ENCODE measurements around the gene ST14.

The ST14 gene

DNA sequence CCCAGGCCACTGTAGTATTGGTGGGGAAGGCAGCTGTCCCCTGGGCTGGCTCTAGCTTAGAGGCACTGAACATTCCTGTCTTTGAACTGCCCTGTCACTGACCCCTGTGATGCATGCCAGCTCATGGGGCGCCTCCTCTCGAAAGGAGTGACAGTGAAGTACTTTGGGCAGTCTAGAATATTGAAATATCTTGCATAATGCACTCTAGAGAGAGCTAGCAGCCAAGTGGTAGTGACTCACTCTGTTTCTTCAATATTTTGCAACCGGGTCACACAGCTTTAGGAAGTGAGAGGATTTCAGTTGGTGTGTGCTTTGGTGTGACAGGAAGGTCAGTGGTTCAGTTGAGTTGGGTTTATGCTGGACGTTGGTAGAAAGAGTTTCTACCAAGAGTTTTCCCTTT, 35.5 kb upstream of the ST14 start:
- Histone ChIP-seq H3K27me3 (ENCODE audit: insufficient read depth, poor library complexity, severe bottlenecking) (no peaks in the 10 kb centered on the region), H3K27ac (replicated peaks) (peak overlapping the region; percentile 71), H3K4me3 (replicated peaks; ENCODE audit: insufficient read depth, low read length) (no peak overlapping the region)
- TF ChIP-seq POLR2AphosphoS5 (IDR thresholded peaks at IDR 0.05; ENCODE audit: low read depth): peak; percentile 84
- peak; percentile 61; the same call in 1 of the 2 replicates for TF ChIP-seq SPI1 (IDR thresholded peaks at IDR 0.05; ENCODE audit: borderline replicate concordance, low read depth)
- TF ChIP-seq, protein P1, sequence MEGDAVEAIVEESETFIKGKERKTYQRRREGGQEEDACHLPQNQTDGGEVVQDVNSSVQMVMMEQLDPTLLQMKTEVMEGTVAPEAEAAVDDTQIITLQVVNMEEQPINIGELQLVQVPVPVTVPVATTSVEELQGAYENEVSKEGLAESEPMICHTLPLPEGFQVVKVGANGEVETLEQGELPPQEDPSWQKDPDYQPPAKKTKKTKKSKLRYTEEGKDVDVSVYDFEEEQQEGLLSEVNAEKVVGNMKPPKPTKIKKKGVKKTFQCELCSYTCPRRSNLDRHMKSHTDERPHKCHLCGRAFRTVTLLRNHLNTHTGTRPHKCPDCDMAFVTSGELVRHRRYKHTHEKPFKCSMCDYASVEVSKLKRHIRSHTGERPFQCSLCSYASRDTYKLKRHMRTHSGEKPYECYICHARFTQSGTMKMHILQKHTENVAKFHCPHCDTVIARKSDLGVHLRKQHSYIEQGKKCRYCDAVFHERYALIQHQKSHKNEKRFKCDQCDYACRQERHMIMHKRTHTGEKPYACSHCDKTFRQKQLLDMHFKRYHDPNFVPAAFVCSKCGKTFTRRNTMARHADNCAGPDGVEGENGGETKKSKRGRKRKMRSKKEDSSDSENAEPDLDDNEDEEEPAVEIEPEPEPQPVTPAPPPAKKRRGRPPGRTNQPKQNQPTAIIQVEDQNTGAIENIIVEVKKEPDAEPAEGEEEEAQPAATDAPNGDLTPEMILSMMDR (IDR thresholded peaks at IDR 0.05; ENCODE audit: insufficient read depth, low read length): no peak
- TF ChIP-seq, protein P2, sequence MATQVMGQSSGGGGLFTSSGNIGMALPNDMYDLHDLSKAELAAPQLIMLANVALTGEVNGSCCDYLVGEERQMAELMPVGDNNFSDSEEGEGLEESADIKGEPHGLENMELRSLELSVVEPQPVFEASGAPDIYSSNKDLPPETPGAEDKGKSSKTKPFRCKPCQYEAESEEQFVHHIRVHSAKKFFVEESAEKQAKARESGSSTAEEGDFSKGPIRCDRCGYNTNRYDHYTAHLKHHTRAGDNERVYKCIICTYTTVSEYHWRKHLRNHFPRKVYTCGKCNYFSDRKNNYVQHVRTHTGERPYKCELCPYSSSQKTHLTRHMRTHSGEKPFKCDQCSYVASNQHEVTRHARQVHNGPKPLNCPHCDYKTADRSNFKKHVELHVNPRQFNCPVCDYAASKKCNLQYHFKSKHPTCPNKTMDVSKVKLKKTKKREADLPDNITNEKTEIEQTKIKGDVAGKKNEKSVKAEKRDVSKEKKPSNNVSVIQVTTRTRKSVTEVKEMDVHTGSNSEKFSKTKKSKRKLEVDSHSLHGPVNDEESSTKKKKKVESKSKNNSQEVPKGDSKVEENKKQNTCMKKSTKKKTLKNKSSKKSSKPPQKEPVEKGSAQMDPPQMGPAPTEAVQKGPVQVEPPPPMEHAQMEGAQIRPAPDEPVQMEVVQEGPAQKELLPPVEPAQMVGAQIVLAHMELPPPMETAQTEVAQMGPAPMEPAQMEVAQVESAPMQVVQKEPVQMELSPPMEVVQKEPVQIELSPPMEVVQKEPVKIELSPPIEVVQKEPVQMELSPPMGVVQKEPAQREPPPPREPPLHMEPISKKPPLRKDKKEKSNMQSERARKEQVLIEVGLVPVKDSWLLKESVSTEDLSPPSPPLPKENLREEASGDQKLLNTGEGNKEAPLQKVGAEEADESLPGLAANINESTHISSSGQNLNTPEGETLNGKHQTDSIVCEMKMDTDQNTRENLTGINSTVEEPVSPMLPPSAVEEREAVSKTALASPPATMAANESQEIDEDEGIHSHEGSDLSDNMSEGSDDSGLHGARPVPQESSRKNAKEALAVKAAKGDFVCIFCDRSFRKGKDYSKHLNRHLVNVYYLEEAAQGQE (IDR thresholded peaks at IDR 0.05; ENCODE audit: insufficient replicate concordance, low read depth): no peak
- TF ChIP-seq GABPA (IDR thresholded peaks at IDR 0.05; ENCODE audit: low read depth): peak; percentile 71
- peak; percentile 92 to 98 for DNase-seq (ENCODE audit: low read depth in 1 of 2, low spot score in 1 of 2)

DNA sequence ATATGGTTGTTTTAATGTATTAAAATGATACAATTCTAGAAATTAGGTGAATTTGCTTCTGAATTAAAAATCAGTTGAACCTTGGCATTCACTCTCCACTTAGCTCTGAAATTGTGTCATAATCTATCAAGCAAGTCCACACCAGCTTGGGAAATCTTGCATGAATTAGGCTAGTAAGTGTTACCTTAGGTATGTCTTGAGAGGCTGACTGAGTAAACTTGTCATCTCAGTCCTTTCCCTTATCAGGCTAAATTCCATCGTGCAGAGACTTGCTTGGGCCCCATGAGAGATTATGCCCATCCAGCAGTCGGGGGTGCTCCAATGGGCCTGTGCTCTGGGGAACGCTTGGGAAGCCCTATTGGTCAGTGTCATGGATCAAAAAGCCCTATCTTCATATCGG, 33.9 kb upstream of the ST14 start:
- Histone ChIP-seq H3K4me3 (replicated peaks; ENCODE audit: insufficient read depth, low read length) (no peak overlapping the region), H3K27me3 (ENCODE audit: insufficient read depth, poor library complexity, severe bottlenecking) (no peaks in the 10 kb centered on the region), H3K27ac (replicated peaks) (peak overlapping the region; percentile 71; the same call in 1 of the 2 replicates)
- TF ChIP-seq, protein P1 (IDR thresholded peaks at IDR 0.05; ENCODE audit: insufficient read depth, low read length): no peak
- no peak for TF ChIP-seq SPI1 (IDR thresholded peaks at IDR 0.05; ENCODE audit: borderline replicate concordance, low read depth)
- DNase-seq (ENCODE audit: low read depth in 1 of 2, low spot score in 1 of 2): no peak

DNA sequence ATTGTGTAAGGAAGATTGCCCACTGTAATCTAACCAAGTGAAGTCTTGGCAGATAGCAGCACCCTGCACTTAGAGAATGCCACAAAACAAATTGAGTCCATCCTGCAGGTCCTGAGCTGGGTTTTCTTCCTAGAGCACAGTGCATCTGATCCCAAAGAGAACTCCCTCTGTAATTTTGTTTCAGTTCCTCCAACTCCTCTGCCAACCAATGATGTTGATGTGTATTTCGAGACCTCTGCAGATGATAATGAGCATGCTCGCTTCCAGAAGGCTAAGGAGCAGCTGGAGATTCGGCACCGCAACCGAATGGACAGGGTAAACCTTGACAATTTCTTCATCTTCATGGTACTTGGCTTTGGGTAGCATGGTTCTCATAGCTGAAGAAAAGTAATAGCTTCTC, 33.1 kb upstream of the ST14 start:
- Histone ChIP-seq H3K27ac (replicated peaks) (no peak overlapping the region), H3K4me3 (replicated peaks; ENCODE audit: insufficient read depth, low read length) (no peak overlapping the region), H3K27me3 (ENCODE audit: insufficient read depth, poor library complexity, severe bottlenecking) (no peaks in the 10 kb centered on the region)
- TF ChIP-seq POLR2AphosphoS5 (IDR thresholded peaks at IDR 0.05; ENCODE audit: low read depth): no peak
- TF ChIP-seq, protein P1 (IDR thresholded peaks at IDR 0.05; ENCODE audit: insufficient read depth, low read length): no peak
- TF ChIP-seq, protein P2 (IDR thresholded peaks at IDR 0.05; ENCODE audit: insufficient replicate concordance, low read depth): no peak
- TF ChIP-seq GABPA (IDR thresholded peaks at IDR 0.05; ENCODE audit: low read depth): no peak
- no peak for TF ChIP-seq SPI1 (IDR thresholded peaks at IDR 0.05; ENCODE audit: borderline replicate concordance, low read depth)
- no peak for DNase-seq (ENCODE audit: low read depth in 1 of 2, low spot score in 1 of 2)

DNA sequence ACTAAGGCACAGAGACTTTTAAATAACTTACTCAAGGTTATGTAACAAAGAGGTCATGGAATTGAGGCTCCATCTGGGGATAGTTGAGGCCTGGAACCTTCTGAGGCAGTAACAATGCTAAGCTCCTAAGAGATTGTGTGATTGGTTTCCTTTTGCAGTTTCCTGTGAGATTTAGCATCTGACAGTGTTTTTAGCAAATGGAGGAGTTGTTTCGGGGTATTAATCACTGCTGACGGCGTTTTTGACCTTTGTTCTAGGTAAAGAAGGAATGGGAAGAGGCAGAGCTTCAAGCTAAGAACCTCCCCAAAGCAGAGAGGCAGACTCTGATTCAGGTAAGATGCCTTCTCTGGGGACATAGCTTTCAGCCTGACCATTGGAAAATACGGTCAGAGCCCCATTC, 32.1 kb upstream of the ST14 start:
- TF ChIP-seq SPI1 (IDR thresholded peaks at IDR 0.05; ENCODE audit: borderline replicate concordance, low read depth): no peak
- no peak for TF ChIP-seq GABPA (IDR thresholded peaks at IDR 0.05; ENCODE audit: low read depth)
- TF ChIP-seq POLR2AphosphoS5 (IDR thresholded peaks at IDR 0.05; ENCODE audit: low read depth): no peak
- TF ChIP-seq, protein P2 (IDR thresholded peaks at IDR 0.05; ENCODE audit: insufficient replicate concordance, low read depth): no peak
- TF ChIP-seq, protein P1 (IDR thresholded peaks at IDR 0.05; ENCODE audit: insufficient read depth, low read length): no peak
- Histone ChIP-seq H3K4me3 (replicated peaks; ENCODE audit: insufficient read depth, low read length) (no peak overlapping the region), H3K27ac (replicated peaks) (peak overlapping the region; percentile 24), H3K27me3 (ENCODE audit: insufficient read depth, poor library complexity, severe bottlenecking) (no peaks in the 10 kb centered on the region)
- no peak for DNase-seq (ENCODE audit: low read depth in 1 of 2, low spot score in 1 of 2)
